ENCODE results near the gene MAPK8IP1. TPM values are rescaled to one million over a fixed set of nuclear protein-coding genes. Genes with fewer than 3 reads are reported as not detected.

The MAPK8IP1 gene
- total and polyA plus RNA-seq, 4 donors: 0.78 to 2.7 (median 1.4) TPM

GRCh38 chr11:45869551-45869950 is 15.9 kb upstream of the MAPK8IP1 start:
- 87% methylated on average over 12 of the region's 12 CpGs for WGBS
- H3K4me3 ChIP-seq (ENCODE audit: low read depth in 1 of 3, low read length in 3 of 3): no peak overlapping the region
- no peak for DNase-seq (ENCODE audit: low spot score)
- H3K36me3 ChIP-seq (ENCODE audit: control insufficient read depth in 4 of 4, insufficient read depth in 3 of 4, low read depth in 1 of 4, low read length in 3 of 4): peaks cover 20 to 93% (median 81%) of the 10 kb centered on the region in 4 donors
- H3K27me3 ChIP-seq (ENCODE audit: control insufficient read depth in 4 of 4, insufficient read depth in 4 of 4, low read length in 3 of 4): no peaks in the 10 kb centered on the region
- no peak overlapping the region for H3K27ac ChIP-seq (ENCODE audit: low read depth in 1 of 2, low read length in 2 of 2)
- H3K9ac ChIP-seq (ENCODE audit: low read depth in 1 of 2, low read length in 2 of 2): no peak overlapping the region
- TF ChIP-seq FOXA1 (IDR thresholded peaks at IDR 0.05) (no peak), HNF4G (IDR thresholded peaks at IDR 0.05) (no peak), YY1 (IDR thresholded peaks at IDR 0.05) (no peak), REST (IDR thresholded peaks at IDR 0.05) (no peak), TAF1 (conservative IDR thresholded peaks at IDR 0.05) (no peak), GABPA (IDR thresholded peaks at IDR 0.05 in 1 of 2, conservative IDR thresholded peaks at IDR 0.05 in 1 of 2) (no peak), HNF4A (conservative IDR thresholded peaks at IDR 0.05) (no peak), RAD21 (IDR thresholded peaks at IDR 0.05) (no peak), MAX (IDR thresholded peaks at IDR 0.05) (no peak), ZBTB33 (IDR thresholded peaks at IDR 0.05) (no peak)
- TF ChIP-seq, protein P1, sequence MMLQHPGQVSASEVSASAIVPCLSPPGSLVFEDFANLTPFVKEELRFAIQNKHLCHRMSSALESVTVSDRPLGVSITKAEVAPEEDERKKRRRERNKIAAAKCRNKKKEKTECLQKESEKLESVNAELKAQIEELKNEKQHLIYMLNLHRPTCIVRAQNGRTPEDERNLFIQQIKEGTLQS (IDR thresholded peaks at IDR 0.05): no peak
- H3K4me1 ChIP-seq (ENCODE audit: control insufficient read depth in 4 of 4, insufficient read depth in 4 of 4, low read length in 3 of 4): no peaks in the 10 kb centered on the region
- no peaks in the 10 kb centered on the region for H3K9me3 ChIP-seq (ENCODE audit: control insufficient read depth in 4 of 4, low read length in 3 of 4)

DNA sequence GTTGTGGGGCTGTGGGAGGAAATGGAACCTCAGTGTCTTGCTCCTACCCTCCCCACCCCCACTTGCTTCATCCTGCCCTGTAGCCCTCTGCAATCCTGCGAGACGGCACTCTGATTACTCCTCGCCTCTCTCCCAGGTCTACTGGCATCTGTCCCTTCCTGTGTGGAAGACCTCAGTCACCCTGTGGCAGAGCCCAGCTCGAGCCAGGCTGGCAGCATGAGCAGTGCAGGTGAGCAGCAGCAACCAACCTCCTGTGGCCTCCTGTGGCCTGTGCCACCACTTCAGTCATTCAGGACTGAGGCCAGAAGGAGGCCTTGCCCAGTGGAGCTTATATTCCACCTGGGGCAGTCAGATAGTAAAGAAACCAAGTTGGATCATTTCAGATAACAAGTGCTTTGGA is 14.7 kb upstream of the MAPK8IP1 start:
- no peaks in the 10 kb centered on the region for H3K4me1 ChIP-seq (ENCODE audit: control insufficient read depth in 4 of 4, insufficient read depth in 4 of 4, low read length in 3 of 4)
- peaks cover 20 to 92% (median 80%) of the 10 kb centered on the region in 4 donors for H3K36me3 ChIP-seq (ENCODE audit: control insufficient read depth in 4 of 4, insufficient read depth in 3 of 4, low read depth in 1 of 4, low read length in 3 of 4)
- H3K9ac ChIP-seq (ENCODE audit: low read depth in 1 of 2, low read length in 2 of 2): no peak overlapping the region
- WGBS: 63% methylated on average over 4 of the region's 4 CpGs
- no peak overlapping the region for H3K4me3 ChIP-seq (ENCODE audit: low read depth in 1 of 3, low read length in 3 of 3)
- no peak for TF ChIP-seq HNF4A (conservative IDR thresholded peaks at IDR 0.05)
- TF ChIP-seq NR2F2 (IDR thresholded peaks at IDR 0.05): no peak
- no peak for TF ChIP-seq RAD21 (IDR thresholded peaks at IDR 0.05)
- TF ChIP-seq EGR1 (IDR thresholded peaks at IDR 0.05; ENCODE audit: low read depth in 2 of 2): no peak
- no peak for TF ChIP-seq FOXA1 (IDR thresholded peaks at IDR 0.05)
- no peak for TF ChIP-seq MAX (IDR thresholded peaks at IDR 0.05)
- TF ChIP-seq, protein P1 (IDR thresholded peaks at IDR 0.05): no peak
- TF ChIP-seq, protein P2, sequence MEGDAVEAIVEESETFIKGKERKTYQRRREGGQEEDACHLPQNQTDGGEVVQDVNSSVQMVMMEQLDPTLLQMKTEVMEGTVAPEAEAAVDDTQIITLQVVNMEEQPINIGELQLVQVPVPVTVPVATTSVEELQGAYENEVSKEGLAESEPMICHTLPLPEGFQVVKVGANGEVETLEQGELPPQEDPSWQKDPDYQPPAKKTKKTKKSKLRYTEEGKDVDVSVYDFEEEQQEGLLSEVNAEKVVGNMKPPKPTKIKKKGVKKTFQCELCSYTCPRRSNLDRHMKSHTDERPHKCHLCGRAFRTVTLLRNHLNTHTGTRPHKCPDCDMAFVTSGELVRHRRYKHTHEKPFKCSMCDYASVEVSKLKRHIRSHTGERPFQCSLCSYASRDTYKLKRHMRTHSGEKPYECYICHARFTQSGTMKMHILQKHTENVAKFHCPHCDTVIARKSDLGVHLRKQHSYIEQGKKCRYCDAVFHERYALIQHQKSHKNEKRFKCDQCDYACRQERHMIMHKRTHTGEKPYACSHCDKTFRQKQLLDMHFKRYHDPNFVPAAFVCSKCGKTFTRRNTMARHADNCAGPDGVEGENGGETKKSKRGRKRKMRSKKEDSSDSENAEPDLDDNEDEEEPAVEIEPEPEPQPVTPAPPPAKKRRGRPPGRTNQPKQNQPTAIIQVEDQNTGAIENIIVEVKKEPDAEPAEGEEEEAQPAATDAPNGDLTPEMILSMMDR (IDR thresholded peaks at IDR 0.05; ENCODE audit: low read depth, low read length, missing input control): no peak
- no peak for TF ChIP-seq HNF4G (IDR thresholded peaks at IDR 0.05)
- H3K9me3 ChIP-seq (ENCODE audit: control insufficient read depth in 4 of 4, low read length in 3 of 4): no peaks in the 10 kb centered on the region
- no peak overlapping the region for H3K27ac ChIP-seq (ENCODE audit: low read depth in 1 of 2, low read length in 2 of 2)
- DNase-seq (ENCODE audit: low spot score): no peak
- no peaks in the 10 kb centered on the region for H3K27me3 ChIP-seq (ENCODE audit: control insufficient read depth in 4 of 4, insufficient read depth in 4 of 4, low read length in 3 of 4)
